NCI-H2227 (cell line): Measurements from ENCODE around the gene TMEM100.

Experiments
- DNase-seq: peaks from one replicate; lab custom pipeline; 2025; ENCODE audit not compliant: unreplicated experiment; lab: John Stamatoyannopoulos, UW

TMEM100 gene

GRCh38 chr17:55745258-55745657 lies 22.6 kb upstream of the TMEM100 start:
- DNase-seq, result no peak

- DNase-seq, result no peak
Observed at GRCh38 chr17:55743103-55743679, 20.5 kb upstream of the TMEM100 start.

DNA sequence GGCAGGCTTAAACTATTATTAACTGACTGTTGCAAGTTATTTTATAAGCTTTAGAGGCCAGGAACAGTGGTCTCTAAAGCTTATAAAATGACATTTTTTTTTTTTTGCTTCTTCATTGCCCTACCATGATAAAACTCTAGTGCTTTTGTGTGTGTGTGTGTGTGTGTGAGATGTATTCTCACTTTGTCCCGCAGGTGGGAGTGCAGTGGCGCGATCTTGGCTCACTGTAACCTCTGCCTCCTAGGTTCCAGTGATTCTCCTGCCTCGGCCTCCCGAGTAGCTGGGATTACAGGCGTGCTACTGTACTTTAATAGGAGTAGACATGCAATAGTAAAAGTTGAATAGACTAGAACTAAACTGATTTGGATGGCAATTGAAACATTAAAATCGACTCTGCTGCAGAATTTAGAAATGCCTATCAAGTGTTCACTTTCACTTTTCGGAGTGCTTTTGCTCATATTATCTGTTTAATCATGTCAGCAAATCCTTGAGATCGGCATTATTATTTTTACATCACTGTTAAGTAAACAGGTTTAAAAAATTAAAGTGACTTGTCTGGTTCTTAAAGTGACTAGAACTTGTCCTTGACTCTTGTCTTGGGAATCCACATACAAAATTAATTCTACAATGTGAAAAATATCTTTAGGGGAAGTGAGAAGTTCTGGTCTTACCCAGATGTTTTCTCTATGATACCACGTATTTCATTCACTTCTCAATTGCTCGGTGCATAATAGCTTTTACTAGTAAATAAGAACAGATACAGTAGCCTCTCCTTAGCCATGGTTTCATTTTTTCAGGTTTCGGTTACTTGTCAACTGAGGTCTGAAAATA lies 19.8 kb upstream of the TMEM100 start:
- DNase-seq, result no peak

- DNase-seq, result no peak
Observed at GRCh38 chr17:55741356-55741700, 18.7 kb upstream of the TMEM100 start.

DNA sequence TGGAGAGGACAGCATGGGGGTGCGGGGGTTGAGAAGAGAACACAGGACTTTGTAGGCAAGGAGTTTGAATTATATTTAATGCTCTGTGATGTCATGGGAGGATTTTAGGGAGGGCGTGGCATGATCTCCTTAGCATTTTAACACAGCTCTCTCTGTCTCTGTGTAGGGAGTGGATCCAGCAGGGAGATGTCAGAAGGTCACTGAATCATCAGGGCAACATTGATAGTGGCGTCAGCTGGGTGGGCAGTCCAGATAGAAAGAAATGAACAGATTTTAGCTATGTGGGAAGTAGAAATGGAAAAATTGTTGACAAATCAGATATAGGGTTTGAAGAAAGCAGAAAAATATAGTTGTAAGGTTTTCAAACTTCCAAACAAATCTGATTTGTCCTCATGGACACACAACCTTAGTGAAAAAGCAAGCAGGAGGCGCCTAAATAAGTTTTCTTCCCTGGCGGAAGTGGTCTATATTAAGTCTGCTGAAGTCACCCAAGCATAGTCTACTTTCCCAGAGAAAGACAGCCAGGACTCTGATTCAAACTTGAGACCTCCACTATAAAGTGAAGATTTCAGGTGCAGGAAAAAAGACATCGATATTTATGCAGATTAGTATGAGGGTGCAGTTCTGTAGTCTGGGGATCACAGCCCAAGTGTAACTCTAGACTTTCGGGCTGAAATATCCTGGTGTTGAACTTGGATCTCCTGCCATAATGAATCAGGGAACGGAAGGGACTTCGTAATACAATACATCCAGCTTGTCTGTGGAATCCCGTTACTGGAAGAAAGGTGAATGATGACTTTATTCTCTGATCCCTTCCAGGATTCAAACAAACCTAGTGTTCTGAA lies 18.1 kb upstream of the TMEM100 start:
- no peak for DNase-seq

DNA sequence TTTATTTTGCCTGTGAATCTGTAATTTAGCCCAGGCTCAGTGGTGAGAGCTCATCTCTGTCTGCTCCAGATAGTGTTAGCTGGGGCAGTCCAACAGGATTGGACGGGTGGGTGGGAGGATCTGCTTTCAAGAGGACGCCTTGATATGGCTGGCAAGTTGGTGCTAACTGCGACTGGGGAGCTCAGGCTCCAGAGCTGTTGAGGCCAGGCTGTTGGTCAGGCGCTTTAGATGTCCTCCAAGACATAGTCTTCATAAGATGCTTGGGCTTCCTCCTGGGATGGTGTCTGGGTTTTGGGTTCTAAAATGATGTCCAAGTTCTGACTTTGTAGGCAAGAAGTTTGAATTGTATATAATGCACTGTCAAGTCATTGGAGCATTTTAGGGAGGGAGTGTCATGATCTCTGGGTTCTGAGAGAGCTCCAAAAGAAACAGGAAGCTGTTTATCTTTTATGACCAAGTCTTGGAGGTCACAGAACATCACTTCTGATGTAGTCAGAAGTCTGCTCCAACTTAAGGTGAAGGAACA lies 15.4 kb upstream of the TMEM100 start:
- no peak for DNase-seq

DNA sequence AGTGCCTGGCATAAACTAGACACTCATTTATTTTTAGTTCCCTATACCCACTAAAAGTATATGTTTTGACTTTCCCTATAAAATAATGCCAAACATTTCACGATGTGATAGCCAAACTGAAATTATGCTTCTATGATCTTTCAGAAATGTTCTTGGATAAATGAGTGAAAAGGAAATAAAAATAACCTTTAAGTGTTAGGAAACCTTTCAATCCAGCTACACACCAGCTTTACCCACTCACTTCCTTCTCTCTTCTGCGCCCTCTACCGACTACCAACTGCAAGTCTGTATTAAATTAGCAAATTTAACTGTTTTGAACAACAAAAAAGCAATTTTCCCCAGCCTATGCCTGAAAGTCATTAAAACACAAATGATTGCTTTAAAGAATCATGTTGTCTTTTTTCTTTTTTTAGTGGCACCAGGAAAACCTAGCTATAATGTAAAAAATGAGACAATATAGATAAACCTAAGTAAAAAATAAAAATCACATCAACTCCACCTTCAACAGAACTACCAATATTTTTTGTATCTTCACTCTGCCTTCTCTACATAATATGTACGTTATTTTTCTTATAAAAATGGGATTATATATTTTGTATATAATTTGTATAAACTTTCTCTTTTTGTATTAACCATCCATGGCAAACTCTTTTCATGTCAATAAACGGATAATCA lies 13.2 kb upstream of the TMEM100 start:
- peak; percentile 18 for DNase-seq

DNA sequence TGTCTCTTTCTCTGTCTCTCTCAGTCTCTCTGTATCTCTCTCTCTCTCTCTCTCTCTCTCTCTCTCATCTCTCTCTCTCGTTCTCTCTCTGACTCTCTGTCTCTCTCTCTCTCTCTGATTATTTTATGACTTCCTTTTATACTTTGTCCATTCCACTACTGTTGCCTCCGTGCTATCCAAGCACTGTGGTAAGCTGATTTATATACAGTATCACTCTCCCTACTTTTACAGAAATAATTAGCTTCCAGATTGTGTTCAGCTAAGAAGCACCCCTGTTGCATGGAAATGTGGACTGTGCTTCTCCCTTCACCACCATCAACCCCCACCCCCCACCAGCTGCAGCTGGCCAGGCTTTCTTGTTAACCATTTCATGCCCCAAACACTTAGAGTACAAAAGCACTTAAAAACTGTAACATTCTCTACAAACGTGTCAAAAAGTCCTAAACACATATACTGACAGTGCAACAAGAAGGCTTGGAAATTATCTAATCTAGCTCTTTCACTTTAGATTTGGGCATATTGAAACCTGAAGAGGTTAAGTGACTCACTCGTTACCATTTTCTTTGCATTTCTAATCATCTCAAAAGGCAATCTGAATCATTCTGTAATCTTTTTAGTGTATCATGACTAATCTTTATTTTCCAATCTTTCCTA lies 11.6 kb upstream of the TMEM100 start:
- DNase-seq, result peak; percentile 10

DNA sequence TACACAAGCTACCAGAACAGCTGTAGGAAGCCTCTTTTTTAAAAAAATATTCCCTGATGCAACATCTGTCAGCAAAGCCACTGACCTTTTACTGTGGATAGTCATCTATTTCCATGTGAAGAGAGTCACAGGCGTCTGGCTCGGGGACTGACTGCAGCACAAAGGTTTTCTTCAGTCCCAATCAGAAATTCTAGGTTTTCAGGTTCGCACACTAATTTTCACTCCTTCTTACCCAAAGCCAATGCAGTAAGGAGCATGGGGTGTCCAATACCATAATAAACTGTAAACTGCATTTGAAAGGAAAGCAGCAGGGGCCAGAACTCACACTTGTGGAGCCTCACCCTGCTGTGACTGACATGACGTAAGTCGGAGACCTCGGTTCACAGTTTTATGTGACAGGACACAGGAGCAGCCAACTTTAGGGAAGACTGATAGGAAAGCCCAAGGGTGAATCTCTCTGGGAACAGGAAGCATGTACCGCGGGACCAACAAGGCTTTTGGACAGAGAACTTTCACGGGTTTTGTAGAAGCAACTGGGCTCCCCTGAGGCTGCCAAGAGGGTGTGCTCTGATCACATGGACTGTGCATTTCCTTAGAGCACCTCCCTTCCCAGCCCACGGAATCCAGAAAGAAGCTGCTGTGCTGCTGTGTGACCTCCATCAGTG lies 9.1 kb upstream of the TMEM100 start:
- no peak for DNase-seq

DNA sequence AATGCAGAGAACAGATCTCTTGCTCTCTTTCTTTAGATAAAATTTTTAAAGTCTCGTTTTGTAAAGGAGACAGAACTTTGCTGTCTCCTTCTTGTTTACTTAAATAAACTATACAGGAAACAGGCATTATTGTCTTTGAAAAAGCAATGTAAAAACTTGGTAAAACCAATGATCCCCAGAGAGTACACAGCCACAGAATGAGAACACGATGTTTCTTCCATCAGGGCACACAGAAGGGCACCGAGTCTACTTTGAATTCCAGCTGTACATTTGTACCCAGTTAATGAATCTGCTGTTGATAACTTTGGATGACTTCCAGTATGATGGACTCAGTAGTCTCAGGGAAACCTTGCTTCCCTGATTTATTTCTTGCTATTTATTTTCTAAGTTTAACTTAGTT lies 8.1 kb upstream of the TMEM100 start:
- DNase-seq, result no peak

DNA sequence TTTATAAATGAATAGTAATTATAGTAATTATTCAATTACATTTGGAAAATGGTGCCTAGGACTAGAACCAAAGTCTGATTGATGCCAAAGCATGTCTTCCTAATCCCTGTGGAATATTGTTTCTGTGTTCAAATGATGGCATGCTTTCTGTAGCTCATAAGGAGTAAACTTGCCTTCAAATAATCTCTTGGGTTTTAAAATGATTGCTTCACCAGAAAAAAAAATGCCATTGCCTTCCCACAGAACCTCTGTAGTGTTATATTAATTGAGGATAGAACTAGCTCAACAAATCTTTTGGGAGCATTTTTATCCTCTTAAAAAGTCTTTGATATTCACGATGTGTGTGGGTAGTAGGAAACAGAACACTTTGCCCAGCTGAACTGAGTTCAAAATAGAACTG lies 7.7 kb upstream of the TMEM100 start:
- no peak for DNase-seq

- no peak for DNase-seq
Observed at GRCh38 chr17:55729484-55729883, 6.8 kb upstream of the TMEM100 start.

DNA sequence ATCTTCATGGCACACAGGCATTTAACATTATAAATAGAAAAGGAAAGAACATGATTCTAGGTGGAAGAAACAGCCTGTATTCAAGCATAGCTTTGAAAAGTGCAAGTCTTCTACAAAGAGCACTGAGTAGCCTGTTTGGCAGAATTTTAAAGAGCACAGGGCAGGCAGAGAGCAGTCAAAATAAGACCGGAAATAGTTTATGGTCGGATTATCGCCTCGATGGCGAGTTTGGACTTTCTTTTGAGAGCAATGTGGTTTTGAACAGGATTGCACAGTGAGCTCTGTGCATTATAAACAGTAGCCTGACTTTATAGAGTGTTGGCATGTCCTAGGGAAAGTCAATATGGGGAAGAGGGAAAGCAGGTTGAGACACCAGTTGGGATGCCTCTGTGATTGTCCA lies 6.2 kb upstream of the TMEM100 start:
- DNase-seq, result no peak

DNA sequence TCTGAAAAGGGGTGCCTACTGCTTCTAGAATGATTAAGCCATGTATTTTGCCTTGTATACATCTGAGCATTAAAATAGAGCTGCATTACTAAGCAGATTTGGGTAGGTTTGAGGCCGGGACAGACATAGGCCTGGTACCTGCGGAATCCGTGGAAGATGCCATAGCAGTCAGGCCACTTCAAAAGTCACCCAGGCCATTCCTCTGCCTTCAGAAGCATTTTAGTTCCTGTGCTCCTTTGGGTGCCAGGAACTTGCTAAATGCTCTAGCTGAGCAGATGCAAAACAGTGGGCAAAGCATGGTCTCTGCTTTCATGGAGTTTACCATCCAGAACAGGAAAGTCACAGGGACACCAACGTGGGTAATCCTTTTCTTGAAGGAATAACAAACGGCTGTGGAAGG lies 5.7 kb upstream of the TMEM100 start:
- DNase-seq, result no peak

GRCh38 chr17:55727920-55728319 lies 5.3 kb upstream of the TMEM100 start:
- no peak for DNase-seq

DNA sequence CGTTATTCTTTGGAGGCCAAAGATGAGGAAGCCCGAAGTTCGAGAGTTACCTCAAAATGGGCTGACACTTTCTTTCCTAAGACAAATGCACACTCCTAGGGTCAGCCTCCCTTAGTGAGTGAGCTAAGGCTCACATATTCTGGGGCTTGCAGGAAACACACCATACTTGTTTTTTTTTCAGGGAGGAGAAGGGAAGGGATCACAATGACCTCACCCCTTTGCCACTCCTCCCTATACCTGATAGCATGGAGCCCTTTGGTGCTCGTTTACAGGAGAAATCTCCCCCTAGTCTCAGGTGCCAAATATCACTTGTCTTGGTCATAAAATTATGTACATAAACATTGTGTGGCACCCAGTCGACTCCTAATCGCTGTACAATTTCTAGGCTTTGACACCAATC lies 4.6 kb upstream of the TMEM100 start:
- no peak for DNase-seq

GRCh38 chr17:55726440-55726839 lies 3.8 kb upstream of the TMEM100 start:
- no peak for DNase-seq

DNA sequence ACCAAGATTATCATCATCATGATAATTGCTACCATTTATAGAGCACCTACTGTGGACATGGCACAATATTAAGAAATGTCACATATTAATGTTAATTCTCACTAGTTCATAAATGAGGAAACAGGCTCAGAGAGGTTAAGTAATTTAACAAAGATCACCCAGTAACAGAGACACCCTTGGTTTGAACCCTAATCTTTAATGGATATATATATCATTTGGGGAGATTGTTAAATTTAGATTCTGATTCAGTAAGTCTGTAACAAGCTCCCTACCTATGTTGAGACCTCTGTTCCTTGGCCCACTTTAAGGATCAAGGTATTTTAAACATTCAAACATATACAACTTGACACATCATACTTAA lies 804 bp upstream of the TMEM100 start:
- no peak for DNase-seq

GRCh38 chr17:55722016-55722736 lies 488 bp downstream of the TMEM100 start:
- no peak for DNase-seq
